ENCODE data around the gene LTBR. TPM values are rescaled to one million over a fixed set of nuclear protein-coding genes. Genes with fewer than 3 reads are reported as not detected.
"Not testable (repeated sequence)": the region's sequence is repeated elsewhere in the genome, so short reads cannot be mapped to it uniquely, and the experiment has no call there.

LTBR gene
- total RNA-seq, 1 donor from 2014 or later: 55.8 TPM

GRCh38 chr12:6424008-6424347 lies 40.0 kb downstream of the LTBR start:
- H3K36me3 ChIP-seq (ENCODE audit: control insufficient read depth, insufficient read depth, low read length): no peaks in the 10 kb centered on the region
- no peaks in the 10 kb centered on the region for H3K27me3 ChIP-seq (ENCODE audit: control insufficient read depth, insufficient read depth, low read length)
- no peak for TF ChIP-seq CTCF (IDR thresholded peaks at IDR 0.05; ENCODE audit: insufficient read depth, low read length, severe bottlenecking)
- no peak overlapping the region for H3K4me3 ChIP-seq (ENCODE audit: low read depth, low read length)
- FAIRE-seq (no peak), DNase-seq (ENCODE audit: low read depth) (no peak)

GRCh38 chr12:6424866-6425265 lies 40.9 kb downstream of the LTBR start:
- no peaks in the 10 kb centered on the region for H3K27me3 ChIP-seq (ENCODE audit: control insufficient read depth, insufficient read depth, low read length)
- no peak for FAIRE-seq
- TF ChIP-seq CTCF (IDR thresholded peaks at IDR 0.05; ENCODE audit: insufficient read depth, low read length, severe bottlenecking): no peak
- H3K36me3 ChIP-seq (ENCODE audit: control insufficient read depth, insufficient read depth, low read length): no peaks in the 10 kb centered on the region
- DNase-seq (ENCODE audit: low read depth): no peak
- no peak overlapping the region for H3K4me3 ChIP-seq (ENCODE audit: low read depth, low read length)

- Histone ChIP-seq H3K4me3 (ENCODE audit: low read depth, low read length) (no peak overlapping the region), H3K27me3 (ENCODE audit: control insufficient read depth, insufficient read depth, low read length) (no peaks in the 10 kb centered on the region), H3K36me3 (ENCODE audit: control insufficient read depth, insufficient read depth, low read length) (no peaks in the 10 kb centered on the region)
- DNase-seq (ENCODE audit: low read depth) (no peak), FAIRE-seq (no peak)
- no peak for TF ChIP-seq CTCF (IDR thresholded peaks at IDR 0.05; ENCODE audit: insufficient read depth, low read length, severe bottlenecking)
Observed at GRCh38 chr12:6425590-6426531, 41.9 kb downstream of the LTBR start.

GRCh38 chr12:6426882-6427671 lies 43.1 kb downstream of the LTBR start:
- H3K27me3 ChIP-seq (ENCODE audit: control insufficient read depth, insufficient read depth, low read length): no peaks in the 10 kb centered on the region
- FAIRE-seq: no peak

GRCh38 chr12:6427796-6428195 lies 43.8 kb downstream of the LTBR start:
- not testable (repeated sequence) for DNase-seq (ENCODE audit: low read depth); H3K4me3 ChIP-seq (ENCODE audit: low read depth, low read length); H3K36me3 ChIP-seq (ENCODE audit: control insufficient read depth, insufficient read depth, low read length); H3K27me3 ChIP-seq (ENCODE audit: control insufficient read depth, insufficient read depth, low read length); FAIRE-seq

More at GRCh38 chr12:6426882-6427671, 43.1 kb downstream of the LTBR start:
- DNase-seq (ENCODE audit: low read depth): no peak
- no peak overlapping the region for H3K4me3 ChIP-seq (ENCODE audit: low read depth, low read length)
- TF ChIP-seq CTCF (IDR thresholded peaks at IDR 0.05; ENCODE audit: insufficient read depth, low read length, severe bottlenecking): no peak
- H3K36me3 ChIP-seq (ENCODE audit: control insufficient read depth, insufficient read depth, low read length): no peaks in the 10 kb centered on the region

GRCh38 chr12:6428326-6428725 lies 44.4 kb downstream of the LTBR start:
- Histone ChIP-seq H3K4me3 (ENCODE audit: low read depth, low read length) (no peak overlapping the region), H3K27me3 (ENCODE audit: control insufficient read depth, insufficient read depth, low read length) (no peaks in the 10 kb centered on the region), H3K36me3 (ENCODE audit: control insufficient read depth, insufficient read depth, low read length) (no peaks in the 10 kb centered on the region)
- TF ChIP-seq CTCF (IDR thresholded peaks at IDR 0.05; ENCODE audit: insufficient read depth, low read length, severe bottlenecking): no peak
- DNase-seq (ENCODE audit: low read depth) (no peak), FAIRE-seq (no peak)
